ENCODE measurements around the gene CP.

GRCh38 chr3:149209431-149209830 is 12.2 kb downstream of the CP start:
- TF ChIP-seq CTCF (IDR thresholded peaks at IDR 0.05; ENCODE audit: low read length) (no peak), EZH2 (IDR thresholded peaks at IDR 0.05; ENCODE audit: borderline replicate concordance, low read length) (no peak)

Measured in OCI-LY1 (cell line).